Panc1 (cell line): ENCODE results near the gene KDM4F. TPM values are rescaled to one million over a fixed set of nuclear protein-coding genes. Genes with fewer than 3 reads are reported as not detected.

Experiments used
- ATAC-seq: fragments of 200-7000 bp; cut with Tn5 transposase; 2 replicates; pipeline ENCODE4 v1.9.1; 2020; ENCODE audit warnings: mild to moderate bottlenecking, moderate library complexity
- BruUV-seq: library from RNA; stranded (reverse); fragments of 400-500 nt; replicated peaks from 2 replicates; lab custom pipeline; 2021; lab: Mats Ljungman, UMichigan
- CTCF ChIA-PET: fragments of 300-600 bp; sonication (Branson Sonifier 250); formaldehyde crosslinking; loops from one replicate; lab custom pipeline; 2022; ENCODE audit warnings: antibody characterized with exemption; lab: Charles Lee
- POLR2A ChIA-PET: fragments of 300-600 bp; sonication (Branson Sonifier 250); formaldehyde crosslinking; loops from one replicate; lab custom pipeline; 2022; ENCODE audit warnings: antibody characterized with exemption; lab: Charles Lee
- DNase-seq: peaks from one replicate; pipeline ENCODE4 v3.0.0-alpha.2; 2010; ENCODE audit warnings: low read depth, low spot score
- H3K27ac ChIP-seq: 2 replicates; pipeline ENCODE4 v1.5.1; 2011; ENCODE audit warnings: mild to moderate bottlenecking, low read length, inconsistent platforms
- H3K27me3 ChIP-seq: fragments of 200-500 bp; sonication (Bioruptor generic); 2 replicates; pipeline ENCODE4 v1.6.0; 2014; ENCODE audit warnings: low read length, inconsistent platforms; ENCODE audit not compliant: control insufficient read depth, insufficient read depth
- H3K36me3 ChIP-seq: fragments of 200-500 bp; sonication (Bioruptor generic); 2 replicates; pipeline ENCODE4 v1.5.1; 2014; ENCODE audit warnings: inconsistent platforms, mild to moderate bottlenecking, low read length, moderate library complexity; ENCODE audit not compliant: control insufficient read depth, insufficient read depth
- H3K4me1 ChIP-seq: 2 replicates; pipeline ENCODE4 v1.5.1; 2011; ENCODE audit warnings: inconsistent platforms, mild to moderate bottlenecking, low read length, moderate library complexity; ENCODE audit not compliant: control insufficient read depth, insufficient read depth
- H3K4me3 ChIP-seq, 2 experiments: 2 replicates each; pipeline ENCODE4 v1.5.1; 2011 to 2012; ENCODE audit warnings: low read depth in 2 of 2, low read length in 2 of 2, mild to moderate bottlenecking in 2 of 2, inconsistent platforms in 1 of 2, moderate library complexity in 1 of 2
- H3K9me3 ChIP-seq: fragments of 200-500 bp; sonication (Bioruptor generic); 2 replicates; pipeline ENCODE4 v1.5.1; 2014; ENCODE audit warnings: low read depth, mild to moderate bottlenecking, inconsistent platforms, low read length, moderate library complexity; ENCODE audit not compliant: control insufficient read depth, insufficient read depth
- CTCF ChIP-seq: fragments of 450-650 bp; IDR thresholded peaks from 2 replicates; pipeline ENCODE4 v1.5.1; 2017; ENCODE audit warnings: mild to moderate bottlenecking
- POLR2AphosphoS5 ChIP-seq: IDR thresholded peaks from 2 replicates; pipeline ENCODE4 v1.6.1; 2012; ENCODE audit warnings: mild to moderate bottlenecking, low read depth, low read length, moderate library complexity
- SIN3A ChIP-seq: IDR thresholded peaks from 2 replicates; pipeline ENCODE4 v1.6.1; 2012; ENCODE audit warnings: low read depth, mild to moderate bottlenecking, low read length, moderate library complexity, borderline replicate concordance; ENCODE audit not compliant: insufficient read depth
- TCF7L2 ChIP-seq: IDR thresholded peaks from 2 replicates; pipeline ENCODE4 v1.6.1; 2011; ENCODE audit warnings: mild to moderate bottlenecking, low read depth, low read length, inconsistent platforms
- in situ Hi-C: cut with HindIII; loops from 2 replicates; pipeline ENCODE4 v1.10.0; 2016; ENCODE audit warnings: low sequenced_read_pairs, low pct_unique_long_range_greater_than_20kb
- intact Hi-C: fragments of 100-400 bp; cut with micrococcal nuclease; formaldehyde crosslinking; loops from one replicate; pipeline ENCODE4 v1.10.0; 2022; ENCODE audit not compliant: unreplicated experiment
- total RNA-seq: library from RNA; stranded (reverse); gene quantifications from one replicate; pipeline ENCODE4 v1.2.1, GENCODE V29; 2021; ENCODE audit not compliant: unreplicated experiment
- TF ChIP-seq, protein P1 (sequence below), 2 experiments: IDR thresholded peaks; 2 replicates each; pipeline ENCODE4 v1.6.1; 2011 to 2012; ENCODE audit warnings: low read depth in 2 of 2, control low read depth in 1 of 2, low read length in 1 of 2, mild to moderate bottlenecking in 1 of 2, moderate library complexity in 1 of 2; ENCODE audit not compliant: insufficient read depth in 1 of 2

The KDM4F gene
- total RNA-seq, 1 experiment from 2014 or later: not detected

- Histone ChIP-seq H3K4me1 (peaks cover 8% of the 10 kb centered on the region; the same call in 1 of the 2 replicates), H3K27me3 (no peaks in the 10 kb centered on the region), H3K27ac (peak overlapping the region; percentile 94), H3K36me3 (peaks cover 2% of the 10 kb centered on the region; the same call in 1 of the 2 replicates), H3K9me3 (no peaks in the 10 kb centered on the region), H3K4me3 (peak overlapping the region; percentile 83 to 90)
- POLR2A ChIA-PET: no interaction called here
- peak; percentile 87 for DNase-seq
- in situ Hi-C loops (no loop called here), intact Hi-C loops (loop anchor here (2.0 to 10.0 kb wide), 4 partner anchors 82 to 696 kb away; partner anchors contain the start of genes CWC15, KDM4D and SESN3)
- peak; percentile 86 for ATAC-seq
- CTCF ChIA-PET: no interaction called here
- TF ChIP-seq CTCF (no peak), SIN3A (peak; percentile 82; the same call in 1 of the 2 replicates), POLR2AphosphoS5 (peak; percentile 74), TCF7L2 (no peak)
- TF ChIP-seq, protein P1, sequence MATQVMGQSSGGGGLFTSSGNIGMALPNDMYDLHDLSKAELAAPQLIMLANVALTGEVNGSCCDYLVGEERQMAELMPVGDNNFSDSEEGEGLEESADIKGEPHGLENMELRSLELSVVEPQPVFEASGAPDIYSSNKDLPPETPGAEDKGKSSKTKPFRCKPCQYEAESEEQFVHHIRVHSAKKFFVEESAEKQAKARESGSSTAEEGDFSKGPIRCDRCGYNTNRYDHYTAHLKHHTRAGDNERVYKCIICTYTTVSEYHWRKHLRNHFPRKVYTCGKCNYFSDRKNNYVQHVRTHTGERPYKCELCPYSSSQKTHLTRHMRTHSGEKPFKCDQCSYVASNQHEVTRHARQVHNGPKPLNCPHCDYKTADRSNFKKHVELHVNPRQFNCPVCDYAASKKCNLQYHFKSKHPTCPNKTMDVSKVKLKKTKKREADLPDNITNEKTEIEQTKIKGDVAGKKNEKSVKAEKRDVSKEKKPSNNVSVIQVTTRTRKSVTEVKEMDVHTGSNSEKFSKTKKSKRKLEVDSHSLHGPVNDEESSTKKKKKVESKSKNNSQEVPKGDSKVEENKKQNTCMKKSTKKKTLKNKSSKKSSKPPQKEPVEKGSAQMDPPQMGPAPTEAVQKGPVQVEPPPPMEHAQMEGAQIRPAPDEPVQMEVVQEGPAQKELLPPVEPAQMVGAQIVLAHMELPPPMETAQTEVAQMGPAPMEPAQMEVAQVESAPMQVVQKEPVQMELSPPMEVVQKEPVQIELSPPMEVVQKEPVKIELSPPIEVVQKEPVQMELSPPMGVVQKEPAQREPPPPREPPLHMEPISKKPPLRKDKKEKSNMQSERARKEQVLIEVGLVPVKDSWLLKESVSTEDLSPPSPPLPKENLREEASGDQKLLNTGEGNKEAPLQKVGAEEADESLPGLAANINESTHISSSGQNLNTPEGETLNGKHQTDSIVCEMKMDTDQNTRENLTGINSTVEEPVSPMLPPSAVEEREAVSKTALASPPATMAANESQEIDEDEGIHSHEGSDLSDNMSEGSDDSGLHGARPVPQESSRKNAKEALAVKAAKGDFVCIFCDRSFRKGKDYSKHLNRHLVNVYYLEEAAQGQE (IDR thresholded peaks at IDR 0.05; ENCODE audit: insufficient read depth in 1 of 2, low read depth in 2 of 2, low read length in 1 of 2): no peak
- BruUV-seq: no TSS peak
Measured at GRCh38 chr11:95068549-95068948, 19.3 kb downstream of the KDM4F start.

GRCh38 chr11:95070471-95070870 is 21.2 kb downstream of the KDM4F start:
- no peak overlapping the region for H3K4me3 ChIP-seq
- H3K27me3 ChIP-seq: no peaks in the 10 kb centered on the region
- no TSS peak for BruUV-seq
- H3K4me1 ChIP-seq: peaks cover 8% of the 10 kb centered on the region; the same call in 1 of the 2 replicates
- no peaks in the 10 kb centered on the region for H3K9me3 ChIP-seq
- DNase-seq (no peak), ATAC-seq (no peak)
- in situ Hi-C loops (no loop called here), intact Hi-C loops (no loop called here)
- peaks cover 2% of the 10 kb centered on the region; the same call in 1 of the 2 replicates for H3K36me3 ChIP-seq
- TF ChIP-seq CTCF (no peak), TCF7L2 (no peak), SIN3A (no peak), POLR2AphosphoS5 (no peak)
- TF ChIP-seq, protein P1 (IDR thresholded peaks at IDR 0.05; ENCODE audit: insufficient read depth in 1 of 2, low read depth in 2 of 2, low read length in 1 of 2): no peak
- no peak overlapping the region for H3K27ac ChIP-seq
- ChIA-PET CTCF (interaction anchor here (1.1 to 1.2 kb wide), 2 partner anchors 25 to 80 kb away, joined by 3 to 4 read pairs; no protein-coding TSS in a partner anchor), POLR2A (no interaction called here)
